GM18505 (cell line): Measurements from ENCODE around the gene FANCG.

Experiments used
- ATAC-seq: cut with Tn5 transposase; IDR thresholded peaks from one replicate; pipeline ENCODE4 v1.9.1; 2021; ENCODE audit not compliant: unreplicated experiment
- POLR2A ChIP-seq: IDR thresholded peaks from 4 replicates; pipeline ENCODE4 v1.6.1; 2011; ENCODE audit warnings: borderline replicate concordance; ENCODE audit not compliant: insufficient read depth, insufficient read length; ENCODE audit errors: extremely low read depth

FANCG gene

DNA sequence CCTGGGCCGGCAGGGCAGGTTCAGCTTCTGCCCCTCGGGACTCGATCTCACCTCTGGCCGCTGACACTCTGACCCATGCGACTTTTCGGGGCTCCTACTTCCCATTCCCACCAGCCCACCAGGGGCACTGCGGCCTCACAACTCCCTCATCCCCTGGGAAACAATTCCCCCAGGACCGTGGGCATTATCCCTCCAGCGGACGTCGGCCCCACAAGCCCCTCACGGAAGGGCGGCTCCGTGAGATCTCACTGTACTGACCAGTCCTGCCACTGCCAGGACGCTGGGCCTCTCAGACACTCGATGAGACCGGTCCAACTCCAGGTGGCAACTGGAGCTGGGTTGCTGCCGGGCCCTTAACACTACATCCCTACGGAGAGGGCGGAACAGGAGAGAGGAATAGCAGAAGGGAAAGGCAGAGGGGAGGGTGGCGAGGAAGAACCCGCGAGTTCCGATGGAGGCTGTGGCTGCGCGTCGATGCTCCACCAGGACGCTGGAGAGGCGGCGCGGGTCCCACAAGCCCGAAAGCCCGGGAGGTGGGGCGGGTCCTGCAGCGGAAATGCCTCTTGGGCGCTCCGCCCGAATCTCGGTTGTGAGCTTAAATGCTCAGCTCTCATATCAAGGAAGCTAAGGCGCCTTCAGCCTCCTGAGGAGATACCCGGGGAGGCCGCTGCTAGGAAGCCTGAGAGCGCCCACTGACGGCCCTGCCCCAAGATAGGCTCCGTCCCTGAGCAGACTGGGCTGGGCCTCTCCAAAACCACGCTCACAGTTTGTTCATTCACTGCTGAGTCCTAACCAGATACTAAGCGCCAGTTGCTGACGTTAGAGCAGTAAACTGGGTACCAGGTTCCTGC lies 43.7 kb downstream of the FANCG start:
- ATAC-seq = no peak
- peak; percentile 40 for TF ChIP-seq POLR2A

GRCh38 chr9:35033101-35033500 lies 46.6 kb downstream of the FANCG start:
- no peak for TF ChIP-seq POLR2A
- no peak for ATAC-seq

- TF ChIP-seq POLR2A = no peak
- ATAC-seq = no peak
These were observed 49.9 kb downstream of the FANCG start for GRCh38 chr9:35029852-35030251.

- ATAC-seq = no peak
- no peak for TF ChIP-seq POLR2A
These were observed 50.5 kb downstream of the FANCG start for GRCh38 chr9:35029241-35029640.

DNA sequence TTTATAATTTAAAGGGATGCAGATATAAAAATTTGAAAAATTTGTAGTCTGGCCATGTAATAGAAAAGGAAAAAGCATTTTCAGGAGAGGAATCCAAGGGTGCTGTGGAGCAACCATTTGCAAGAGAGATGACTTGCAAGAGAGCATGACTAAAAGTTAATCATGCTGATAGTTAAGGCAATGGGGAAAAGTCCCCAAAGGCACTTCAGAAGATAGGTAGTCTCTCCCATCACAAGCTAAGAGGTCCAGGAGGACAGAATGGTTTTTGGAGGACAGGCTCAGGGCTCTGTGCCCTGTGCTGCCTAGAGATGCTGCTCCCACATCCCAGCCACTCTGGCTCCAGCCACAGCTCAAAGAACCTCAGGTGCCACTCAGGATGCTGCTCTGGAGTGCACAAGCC lies 51.4 kb downstream of the FANCG start:
- no peak for ATAC-seq
- TF ChIP-seq POLR2A = no peak

GRCh38 chr9:35027860-35028259 lies 51.9 kb downstream of the FANCG start:
- ATAC-seq = no peak
- no peak for TF ChIP-seq POLR2A

DNA sequence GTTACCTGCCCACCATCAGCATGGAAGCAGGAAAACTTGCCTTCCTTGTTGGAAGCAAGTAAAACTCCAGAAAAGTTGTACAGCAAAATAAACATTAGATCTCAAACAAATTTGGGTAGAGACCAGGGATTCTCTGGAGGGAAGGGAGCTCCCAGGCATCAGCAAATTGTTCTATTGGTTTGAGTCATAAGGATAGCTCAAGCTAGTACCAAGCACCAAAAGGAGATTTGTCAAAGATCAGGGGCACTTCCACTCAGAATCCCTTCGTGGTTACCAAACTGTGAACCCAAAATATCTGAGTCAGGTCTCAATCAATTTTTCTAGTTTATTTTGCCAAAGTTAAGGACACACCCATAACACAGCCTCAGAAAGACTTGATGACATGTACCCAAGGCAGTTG lies 52.4 kb downstream of the FANCG start:
- no peak for ATAC-seq
- TF ChIP-seq POLR2A = no peak

- no peak for TF ChIP-seq POLR2A
These were observed 53.1 kb downstream of the FANCG start for GRCh38 chr9:35026671-35027070.

More at GRCh38 chr9:35026671-35027070, 53.1 kb downstream of the FANCG start:
- no peak for ATAC-seq
